Measurements from ENCODE around the gene FLACC1.

- TF ChIP-seq YY1 (IDR thresholded peaks at IDR 0.05; ENCODE audit: insufficient read depth, insufficient read length) (no peak), ZNF274 (IDR thresholded peaks at IDR 0.05; ENCODE audit: low read depth, low read length) (no peak)
Measured at GRCh38 chr2:201313362-201313761, 43.8 kb downstream of the FLACC1 start.

Data from NT2/D1 (cell line).